WERI-Rb-1 (cell line): ENCODE data around the gene HEY2.

Experiments
- DNase-seq: peaks from one replicate; pipeline ENCODE4 v3.0.0-alpha.2; 2020
- H3K27ac ChIP-seq: fragments of 250-450 bp; sonication (Bioruptor Pico); 2 replicates; pipeline ENCODE4 v1.5.1; 2020; ENCODE audit warnings: mild to moderate bottlenecking, moderate library complexity
- H3K27me3 ChIP-seq: fragments of 250-450 bp; sonication (Bioruptor Pico); 2 replicates; pipeline ENCODE4 v1.5.1; 2021; ENCODE audit warnings: mild to moderate bottlenecking, low read depth, moderate library complexity; ENCODE audit not compliant: insufficient read depth, severe bottlenecking
- H3K36me3 ChIP-seq: fragments of 250-450 bp; sonication (Bioruptor Pico); 2 replicates; pipeline ENCODE4 v1.5.1; 2020; ENCODE audit warnings: mild to moderate bottlenecking, moderate library complexity
- H3K4me3 ChIP-seq: 2 replicates; pipeline ENCODE4 v1.5.1; 2011; ENCODE audit warnings: low read depth, mild to moderate bottlenecking, control low read depth, low read length
- H3K9me3 ChIP-seq: fragments of 250-450 bp; sonication (Bioruptor Pico); 2 replicates; pipeline ENCODE4 v1.5.1; 2021; ENCODE audit warnings: mild to moderate bottlenecking, moderate library complexity; ENCODE audit not compliant: severe bottlenecking
- CTCF ChIP-seq: IDR thresholded peaks from 2 replicates; pipeline ENCODE4 v1.5.1; 2011; ENCODE audit warnings: low read depth, mild to moderate bottlenecking, control low read depth, inconsistent platforms, low read length

Gene HEY2

GRCh38 chr6:125793280-125793679, 43.8 kb downstream of the HEY2 start:
- Histone ChIP-seq H3K9me3 (no peaks in the 10 kb centered on the region), H3K4me3 (no peak overlapping the region), H3K27ac (no peak overlapping the region), H3K27me3 (no peaks in the 10 kb centered on the region), H3K36me3 (no peaks in the 10 kb centered on the region)
- DNase-seq = no peak
- TF ChIP-seq CTCF = no peak

GRCh38 chr6:125793863-125794262, 44.4 kb downstream of the HEY2 start:
- no peak overlapping the region for H3K27ac ChIP-seq
- H3K36me3 ChIP-seq = no peaks in the 10 kb centered on the region
- H3K27me3 ChIP-seq = no peaks in the 10 kb centered on the region
- DNase-seq = no peak
- no peak for TF ChIP-seq CTCF
- no peaks in the 10 kb centered on the region for H3K9me3 ChIP-seq
- H3K4me3 ChIP-seq = no peak overlapping the region

GRCh38 chr6:125794342-125795137, 45.1 kb downstream of the HEY2 start:
- no peaks in the 10 kb centered on the region for H3K36me3 ChIP-seq
- no peak overlapping the region for H3K27ac ChIP-seq
- no peak overlapping the region for H3K4me3 ChIP-seq
- no peak for DNase-seq
- TF ChIP-seq CTCF = no peak
- no peaks in the 10 kb centered on the region for H3K9me3 ChIP-seq
- no peaks in the 10 kb centered on the region for H3K27me3 ChIP-seq

DNA sequence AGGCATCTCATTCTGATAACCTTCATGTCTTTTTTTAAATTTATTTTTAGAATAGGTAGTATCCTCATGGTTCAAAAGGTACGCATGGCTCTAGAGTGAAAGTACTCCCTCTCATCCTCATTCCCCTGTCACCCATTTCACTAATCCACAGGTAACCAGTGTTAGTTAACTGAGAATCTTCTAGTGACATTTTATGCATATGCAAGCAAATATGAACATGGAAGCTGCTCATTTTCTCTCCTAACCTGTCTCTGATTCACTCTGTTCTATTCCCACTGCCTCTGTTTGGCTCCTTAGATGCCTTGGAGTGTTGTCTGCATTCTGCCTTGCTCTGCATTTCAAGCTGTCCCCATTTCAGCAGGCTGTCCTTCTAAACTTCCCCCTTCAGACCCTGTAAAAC, 45.9 kb downstream of the HEY2 start:
- Histone ChIP-seq H3K4me3 (no peak overlapping the region), H3K27me3 (no peaks in the 10 kb centered on the region), H3K9me3 (no peaks in the 10 kb centered on the region), H3K36me3 (no peaks in the 10 kb centered on the region), H3K27ac (no peak overlapping the region)
- no peak for TF ChIP-seq CTCF
- DNase-seq = no peak

DNA sequence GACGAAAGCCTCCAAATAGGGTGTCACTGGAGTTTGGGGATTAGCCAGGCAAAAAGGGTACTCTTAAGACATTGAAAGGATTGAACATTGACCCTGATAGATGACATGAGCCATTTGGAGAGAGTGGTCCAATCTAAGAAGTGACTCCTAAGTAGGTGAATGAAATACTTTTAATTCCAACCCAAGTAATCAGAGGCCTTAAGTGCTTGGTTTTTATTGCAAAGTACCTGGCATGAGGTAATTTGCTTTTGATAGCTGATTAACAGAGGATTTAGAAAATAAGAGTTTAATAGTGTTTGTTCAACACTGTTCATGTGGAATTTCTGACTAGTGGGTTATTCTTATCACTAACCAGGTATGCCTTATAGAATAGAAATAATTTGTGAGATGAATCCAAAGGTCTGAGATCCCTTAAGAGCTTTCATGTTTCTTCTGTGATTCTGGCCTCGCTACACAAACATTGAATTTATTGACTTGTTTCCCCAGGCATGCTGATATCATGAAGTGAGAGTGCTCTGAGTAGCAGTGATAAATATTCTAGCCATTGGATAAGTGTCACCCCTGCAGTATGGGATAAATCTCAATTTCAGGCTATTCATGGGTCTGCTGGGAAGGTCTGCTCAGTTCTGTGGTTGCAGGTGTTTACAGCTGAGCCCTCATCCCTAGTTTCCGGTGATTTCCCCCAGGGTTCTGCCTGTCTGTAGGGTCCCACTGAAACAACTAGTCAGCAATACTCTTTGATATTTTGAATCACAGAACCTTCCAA, 47.9 kb downstream of the HEY2 start:
- Histone ChIP-seq H3K27ac (no peak overlapping the region), H3K4me3 (no peak overlapping the region), H3K27me3 (no peaks in the 10 kb centered on the region), H3K9me3 (no peaks in the 10 kb centered on the region), H3K36me3 (no peaks in the 10 kb centered on the region)
- no peak for TF ChIP-seq CTCF
- no peak for DNase-seq
